HG03378 (cell line): ENCODE results near the gene WDR70.
"Not testable (repeated sequence)": the region's sequence is repeated elsewhere in the genome, so short reads cannot be mapped to it uniquely, and the experiment has no call there.

Source experiments
- ATAC-seq: cut with Tn5 transposase; IDR thresholded peaks from one replicate; pipeline ENCODE4 v1.9.1; 2021; ENCODE audit warnings: mild to moderate bottlenecking, moderate library complexity; ENCODE audit not compliant: unreplicated experiment

WDR70 gene

GRCh38 chr5:37786862-37787519, 407.9 kb downstream of the WDR70 start:
- no peak for ATAC-seq

- ATAC-seq: no peak
Observed at GRCh38 chr5:37787742-37788141, 408.6 kb downstream of the WDR70 start.

GRCh38 chr5:37789991-37790390, 410.9 kb downstream of the WDR70 start:
- no peak for ATAC-seq

GRCh38 chr5:37791321-37791720, 412.2 kb downstream of the WDR70 start:
- no peak for ATAC-seq

GRCh38 chr5:37792975-37793631, 414.0 kb downstream of the WDR70 start:
- ATAC-seq: no peak

- not testable (repeated sequence) for ATAC-seq
Observed at GRCh38 chr5:37795292-37795691, 416.2 kb downstream of the WDR70 start.

- not testable (repeated sequence) for ATAC-seq
Observed at GRCh38 chr5:37796435-37796834, 417.3 kb downstream of the WDR70 start.

GRCh38 chr5:37799865-37800421, 420.8 kb downstream of the WDR70 start:
- ATAC-seq: no peak

- no peak for ATAC-seq
Observed at GRCh38 chr5:37801521-37801920, 422.4 kb downstream of the WDR70 start.
